ENCODE data around the gene ANKRD1. TPM values are rescaled to one million over a fixed set of nuclear protein-coding genes. Genes with fewer than 3 reads are reported as not detected.

ANKRD1 gene
- total RNA-seq, 1 experiment from 2014 or later = 0.11 TPM

GRCh38 chr10:90969121-90969534, 48.2 kb upstream of the ANKRD1 start:
- Mint-ChIP-seq H3K9me3 (no peaks in the 10 kb centered on the region), H3K4me3 (no peak overlapping the region), H3K27me3 (ENCODE audit: low read depth) (peaks cover 58% of the 10 kb centered on the region), H3K36me3 (ENCODE audit: insufficient read depth in 1 of 3, low read depth in 3 of 3) (no peaks in the 10 kb centered on the region), H3K27ac (no peak overlapping the region; a peak in 1 of 7 replicates), H3K4me1 (no peaks in the 10 kb centered on the region)
- TF ChIP-seq, protein P1, sequence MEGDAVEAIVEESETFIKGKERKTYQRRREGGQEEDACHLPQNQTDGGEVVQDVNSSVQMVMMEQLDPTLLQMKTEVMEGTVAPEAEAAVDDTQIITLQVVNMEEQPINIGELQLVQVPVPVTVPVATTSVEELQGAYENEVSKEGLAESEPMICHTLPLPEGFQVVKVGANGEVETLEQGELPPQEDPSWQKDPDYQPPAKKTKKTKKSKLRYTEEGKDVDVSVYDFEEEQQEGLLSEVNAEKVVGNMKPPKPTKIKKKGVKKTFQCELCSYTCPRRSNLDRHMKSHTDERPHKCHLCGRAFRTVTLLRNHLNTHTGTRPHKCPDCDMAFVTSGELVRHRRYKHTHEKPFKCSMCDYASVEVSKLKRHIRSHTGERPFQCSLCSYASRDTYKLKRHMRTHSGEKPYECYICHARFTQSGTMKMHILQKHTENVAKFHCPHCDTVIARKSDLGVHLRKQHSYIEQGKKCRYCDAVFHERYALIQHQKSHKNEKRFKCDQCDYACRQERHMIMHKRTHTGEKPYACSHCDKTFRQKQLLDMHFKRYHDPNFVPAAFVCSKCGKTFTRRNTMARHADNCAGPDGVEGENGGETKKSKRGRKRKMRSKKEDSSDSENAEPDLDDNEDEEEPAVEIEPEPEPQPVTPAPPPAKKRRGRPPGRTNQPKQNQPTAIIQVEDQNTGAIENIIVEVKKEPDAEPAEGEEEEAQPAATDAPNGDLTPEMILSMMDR (conservative IDR thresholded peaks at IDR 0.05) = no peak
- Histone ChIP-seq H3K4me2 (ENCODE audit: insufficient read depth, insufficient read length, low read length) (no peak overlapping the region), H3K9ac (ENCODE audit: extremely low read depth, insufficient read length, low read length) (no peak overlapping the region), H2BK120ac (ENCODE audit: low read depth, low read length, poor library complexity, severe bottlenecking) (no peak overlapping the region), H3K23ac (ENCODE audit: insufficient read length, low read depth, low read length) (no peak overlapping the region), H3K79me2 (ENCODE audit: insufficient read depth, low read length) (no peaks in the 10 kb centered on the region), H3K27ac (ENCODE audit: insufficient read length, low read depth, low read length) (no peak overlapping the region), H4K91ac (ENCODE audit: insufficient read length, low read depth, low read length) (no peak overlapping the region), H3K23me2 (ENCODE audit: insufficient read length, low read depth, low read length, poor library complexity, severe bottlenecking) (no peaks in the 10 kb centered on the region), H4K8ac (replicated peaks; ENCODE audit: insufficient read length, low read depth, low read length) (no peak overlapping the region), H4K5ac (ENCODE audit: insufficient read length, low read depth, low read length) (no peak overlapping the region), H2BK15ac (ENCODE audit: low read depth, low read length) (no peak overlapping the region), H2BK5ac (ENCODE audit: insufficient read length, low read length) (no peak overlapping the region), H3K27me3 (ENCODE audit: insufficient read depth, low read length) (no peaks in the 10 kb centered on the region), H2AFZ (ENCODE audit: low read length) (no peak overlapping the region), H3K14ac (ENCODE audit: insufficient read depth, low read length) (no peak overlapping the region), H3K79me1 (ENCODE audit: insufficient read depth, low read depth, low read length, poor library complexity, severe bottlenecking) (no peaks in the 10 kb centered on the region), H3K56ac (ENCODE audit: insufficient read length, low read depth, low read length) (no peak overlapping the region), H4K20me1 (ENCODE audit: control insufficient read depth, insufficient read depth, insufficient read length) (no peaks in the 10 kb centered on the region), H3K18ac (ENCODE audit: insufficient read length, low read depth, low read length) (no peak overlapping the region), H3K9me3 (ENCODE audit: control insufficient read depth, low read depth, low read length) (no peaks in the 10 kb centered on the region), H3K4ac (ENCODE audit: low read depth, low read length) (no peak overlapping the region), H3K4me1 (ENCODE audit: insufficient read depth, low read length) (no peaks in the 10 kb centered on the region), H2BK20ac (ENCODE audit: low read depth, low read length, poor library complexity, severe bottlenecking) (no peak overlapping the region), H2AK5ac (ENCODE audit: insufficient read length, low read length) (no peak overlapping the region), H3T11ph (ENCODE audit: low read length) (no peak overlapping the region), H2BK12ac (ENCODE audit: insufficient read length, low read depth, low read length) (no peak overlapping the region)
- no peak for DNase-seq
- WGBS (ENCODE audit: extremely low coverage, insufficient read length, low lambda C conversion rate) = no CpG with 5 or more reads among the region's 5 CpGs
